GM21423 (cell line): ENCODE data around the gene CEBPA.
"Not testable (repeated sequence)": the region's sequence is repeated elsewhere in the genome, so short reads cannot be mapped to it uniquely, and the experiment has no call there.

Experiments used
- ATAC-seq: cut with Tn5 transposase; IDR thresholded peaks from one replicate; pipeline ENCODE4 v1.9.1; 2021; ENCODE audit warnings: mild to moderate bottlenecking, moderate library complexity; ENCODE audit not compliant: unreplicated experiment

The CEBPA gene

DNA sequence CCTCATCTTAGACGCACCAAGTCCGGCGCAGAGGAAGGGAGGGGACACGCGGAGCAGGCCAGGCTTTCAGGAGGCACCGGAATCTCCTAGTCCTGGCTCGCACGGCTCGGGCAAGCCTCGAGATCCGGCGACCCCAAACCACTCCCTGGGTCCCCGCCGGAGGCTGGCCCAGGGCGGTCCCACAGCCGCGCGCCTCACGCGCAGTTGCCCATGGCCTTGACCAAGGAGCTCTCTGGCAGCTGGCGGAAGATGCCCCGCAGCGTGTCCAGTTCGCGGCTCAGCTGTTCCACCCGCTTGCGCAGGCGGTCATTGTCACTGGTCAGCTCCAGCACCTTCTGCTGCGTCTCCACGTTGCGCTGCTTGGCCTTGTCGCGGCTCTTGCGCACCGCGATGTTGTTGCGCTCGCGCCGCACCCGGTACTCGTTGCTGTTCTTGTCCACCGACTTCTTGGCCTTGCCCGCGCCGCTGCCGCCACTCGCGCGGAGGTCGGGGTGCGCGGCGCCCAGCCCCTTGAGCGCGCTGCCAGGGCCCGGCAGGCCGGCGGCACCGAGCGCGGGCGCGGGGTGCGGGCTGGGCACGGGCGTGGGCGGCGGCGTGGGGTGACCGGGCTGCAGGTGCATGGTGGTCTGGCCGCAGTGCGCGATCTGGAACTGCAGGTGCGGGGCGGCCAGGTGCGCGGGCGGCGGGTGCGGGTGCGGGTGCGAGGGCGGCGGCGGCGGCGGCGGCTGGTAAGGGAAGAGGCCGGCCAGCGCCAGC lies 1.0 kb downstream of the CEBPA start:
- ATAC-seq, result no peak

GRCh38 chr19:33300894-33301143 lies 1.5 kb downstream of the CEBPA start:
- ATAC-seq, result no peak

DNA sequence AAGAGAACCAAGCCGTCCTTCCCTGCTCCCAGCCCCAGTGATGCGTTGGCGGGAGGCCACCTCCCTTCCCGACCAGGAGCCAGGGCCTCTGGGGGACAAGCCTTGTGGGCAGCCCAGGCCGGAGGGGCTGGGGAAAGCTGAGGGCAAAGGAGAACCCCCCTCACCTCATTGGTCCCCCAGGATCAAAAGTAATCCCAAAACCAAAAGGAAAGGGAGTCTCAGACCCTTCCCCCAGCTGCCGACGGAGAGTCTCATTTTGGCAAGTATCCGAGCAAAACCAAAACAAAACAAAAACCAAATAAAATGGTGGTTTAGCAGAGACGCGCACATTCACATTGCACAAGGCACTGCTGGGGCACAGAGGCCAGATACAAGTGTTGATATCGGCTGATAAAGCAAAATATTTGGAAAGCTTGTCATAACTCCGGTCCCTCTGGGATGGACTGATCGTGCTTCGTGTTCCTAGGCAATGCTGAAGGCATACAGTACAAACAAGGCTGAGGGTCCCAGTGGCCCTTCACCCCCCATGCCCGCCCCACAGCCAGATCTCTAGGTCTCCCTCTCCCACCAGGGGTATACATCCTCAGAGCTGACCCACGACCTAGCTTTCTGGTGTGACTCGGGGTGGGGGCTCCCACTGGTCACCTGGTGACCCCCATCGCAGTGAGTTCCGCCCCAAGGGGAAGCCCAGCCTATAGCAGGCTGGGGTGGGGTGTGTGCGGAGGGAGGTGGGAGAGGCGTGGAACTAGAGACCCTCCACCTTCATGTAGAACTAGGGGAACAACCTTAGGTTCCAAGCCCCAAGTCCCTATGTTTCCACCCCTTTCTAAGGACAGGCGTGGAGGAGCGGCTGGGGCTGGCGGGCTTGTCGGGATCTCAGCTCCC lies 2.1 kb downstream of the CEBPA start:
- ATAC-seq, result no peak

DNA sequence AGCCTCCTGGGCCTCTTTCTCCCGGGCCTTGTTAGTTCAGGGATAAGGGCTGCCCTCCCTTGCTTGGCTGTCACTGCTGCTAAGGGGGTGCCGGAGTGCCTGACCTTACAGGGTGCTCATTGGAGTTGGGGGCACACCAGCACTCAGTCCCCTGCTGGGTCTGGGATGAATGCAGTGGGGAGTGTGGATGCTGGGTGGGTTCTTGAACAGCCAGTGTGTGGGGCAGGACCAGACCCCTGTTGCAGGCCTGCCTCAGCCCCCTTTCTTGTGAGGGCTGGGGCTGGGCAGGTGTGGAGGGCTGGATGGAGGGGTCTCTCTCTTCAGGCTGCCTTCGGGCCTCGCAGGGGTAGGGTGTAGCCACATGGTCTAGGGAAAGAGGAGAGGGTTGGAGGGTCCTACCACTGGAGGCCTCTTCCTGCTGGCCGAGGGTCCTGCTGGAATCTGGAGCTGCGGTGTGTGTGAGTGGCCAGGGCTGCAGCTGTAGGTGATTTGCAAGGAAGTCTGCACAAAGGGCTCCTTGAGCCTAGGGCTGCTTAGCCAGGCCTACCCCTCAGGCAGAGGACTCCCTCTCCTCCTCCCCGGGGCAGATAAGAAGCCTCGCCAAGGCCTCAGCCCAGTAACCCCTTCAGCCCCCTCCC lies 3.2 kb downstream of the CEBPA start:
- no peak for ATAC-seq

DNA sequence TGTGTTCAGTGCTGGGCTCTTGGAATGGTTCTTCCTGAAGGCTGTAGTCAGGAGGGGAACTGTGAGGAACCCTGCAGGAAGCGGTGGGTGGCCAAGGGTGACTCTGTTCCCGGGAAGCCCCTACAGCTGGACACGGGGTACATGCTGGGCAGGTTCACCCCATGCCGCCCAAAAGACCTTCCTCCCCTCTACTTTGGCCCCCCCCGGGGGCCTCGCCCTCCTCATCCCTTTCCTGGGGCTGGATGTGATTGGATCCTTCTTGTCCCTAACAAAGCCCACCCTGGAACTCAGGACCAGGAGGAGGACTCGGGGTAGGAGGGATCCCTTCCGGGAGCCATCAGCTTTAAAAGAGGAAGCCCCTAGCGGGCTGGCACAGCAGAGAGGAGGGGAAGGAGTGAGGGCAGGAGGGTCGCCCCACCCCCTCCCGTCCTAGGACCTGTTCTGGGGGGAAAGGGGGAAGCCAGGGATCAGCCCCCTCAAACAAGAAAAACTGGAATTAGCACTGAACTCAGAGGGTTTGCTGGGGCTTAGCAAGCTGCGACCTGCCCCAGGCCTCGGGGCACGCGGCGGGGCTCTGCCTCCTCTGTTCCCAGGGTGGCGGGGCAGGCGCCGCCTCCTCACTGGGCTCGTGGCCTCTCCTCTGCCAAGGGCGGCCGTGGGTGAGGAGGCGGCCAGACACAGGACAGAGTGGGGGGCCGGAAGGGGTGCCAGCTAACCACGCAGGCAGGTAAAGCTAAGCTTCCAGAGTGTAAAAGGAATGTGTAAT lies 4.0 kb downstream of the CEBPA start:
- ATAC-seq, result no peak

DNA sequence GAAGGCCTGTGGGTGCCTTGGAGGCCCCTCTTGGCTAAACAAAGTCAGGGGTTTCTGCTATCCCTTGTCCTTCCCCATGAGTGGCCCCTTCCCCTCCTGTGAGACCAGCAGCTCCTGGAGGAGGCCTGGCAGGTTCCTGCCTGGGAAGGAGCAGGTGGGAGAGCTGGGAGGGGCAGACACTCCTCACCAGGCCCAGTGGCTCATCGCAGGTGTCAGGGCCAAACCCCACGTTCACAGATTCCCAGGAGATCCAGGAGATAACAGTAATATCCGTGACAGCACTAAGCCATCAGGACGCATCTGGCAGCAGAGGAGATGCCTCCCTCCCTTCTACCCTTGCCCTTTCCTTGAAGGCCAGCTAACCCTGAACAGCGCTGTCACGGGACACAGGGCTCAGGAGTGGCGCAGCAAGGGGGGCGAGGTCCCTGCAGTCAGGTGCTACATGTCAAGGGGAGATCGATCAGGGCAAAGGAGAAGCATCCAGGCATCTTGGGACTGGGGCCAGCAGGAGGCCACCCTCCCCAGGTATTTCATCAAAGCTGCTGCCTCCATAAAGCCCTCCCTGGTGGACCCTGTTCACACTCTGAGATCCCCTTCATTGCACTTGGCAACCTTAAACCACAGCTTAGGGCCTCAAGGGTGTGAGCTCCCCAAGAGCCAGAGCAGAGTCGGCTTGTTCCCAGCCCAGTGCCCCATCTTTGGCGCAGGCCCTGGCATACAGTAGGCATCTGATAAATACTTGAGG lies 4.8 kb downstream of the CEBPA start:
- ATAC-seq, result no peak

GRCh38 chr19:33296488-33296971 lies 5.8 kb downstream of the CEBPA start:
- ATAC-seq, result no peak

DNA sequence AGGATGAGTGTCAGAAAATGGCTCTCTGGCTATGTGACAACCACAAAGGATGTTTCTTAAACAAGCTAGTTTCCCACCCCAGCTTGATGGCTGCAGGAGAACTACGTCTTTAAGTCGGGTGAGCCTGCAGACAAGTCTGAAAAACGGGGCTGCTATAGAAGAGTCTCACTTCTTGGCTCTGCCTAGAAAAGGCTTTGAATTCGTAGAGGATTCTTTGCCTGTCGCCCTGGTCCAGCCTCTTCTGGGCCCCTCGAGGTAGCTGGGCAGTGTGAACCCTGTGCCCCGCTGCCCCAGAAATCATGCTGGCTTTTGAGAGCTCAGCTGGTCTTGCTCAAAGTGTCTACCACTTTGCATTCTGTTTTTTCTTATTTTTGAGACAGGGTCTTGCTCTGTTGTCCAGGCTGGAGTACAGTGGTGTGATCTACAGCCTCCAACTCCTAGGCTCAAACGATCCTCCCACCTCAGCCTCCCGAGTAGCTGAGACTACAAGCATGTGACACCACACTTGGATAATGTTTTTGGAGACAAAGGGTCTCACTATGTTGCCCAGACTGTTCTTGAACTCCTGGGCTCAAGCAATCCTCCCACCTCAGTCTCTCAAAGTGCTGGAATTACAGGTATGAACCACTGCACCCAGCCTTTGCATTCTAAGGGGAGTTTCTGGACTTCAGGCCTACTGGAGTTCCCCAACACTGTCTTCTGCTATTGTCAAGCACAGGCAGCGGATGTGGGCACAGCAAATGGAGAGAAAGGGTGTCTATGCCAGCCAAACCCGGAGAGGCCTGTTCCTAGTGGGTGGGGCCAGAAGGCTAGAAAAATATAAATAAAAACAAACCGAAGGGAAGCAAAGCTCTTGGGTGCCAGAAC lies 6.5 kb downstream of the CEBPA start:
- ATAC-seq, result no peak

DNA sequence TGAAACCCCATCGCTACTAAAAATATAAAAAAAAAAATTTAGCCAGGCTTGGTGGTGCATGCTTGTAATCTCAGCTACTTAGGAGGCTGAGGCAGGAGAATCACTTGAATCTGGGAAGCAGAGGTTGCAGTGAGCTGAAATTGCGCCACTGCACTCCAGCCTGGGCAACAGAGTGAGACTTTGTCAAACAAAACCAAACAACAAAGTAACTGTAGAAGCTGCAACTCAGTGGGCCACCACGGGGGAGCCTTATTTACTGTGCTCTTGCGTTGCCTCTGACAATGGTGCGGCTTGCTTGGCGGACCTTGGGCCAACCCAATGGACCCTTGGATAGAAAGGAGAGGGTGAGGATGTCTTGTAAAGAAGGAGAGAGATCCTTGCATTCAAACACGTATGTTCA lies 7.3 kb downstream of the CEBPA start:
- ATAC-seq, result not testable (repeated sequence)

DNA sequence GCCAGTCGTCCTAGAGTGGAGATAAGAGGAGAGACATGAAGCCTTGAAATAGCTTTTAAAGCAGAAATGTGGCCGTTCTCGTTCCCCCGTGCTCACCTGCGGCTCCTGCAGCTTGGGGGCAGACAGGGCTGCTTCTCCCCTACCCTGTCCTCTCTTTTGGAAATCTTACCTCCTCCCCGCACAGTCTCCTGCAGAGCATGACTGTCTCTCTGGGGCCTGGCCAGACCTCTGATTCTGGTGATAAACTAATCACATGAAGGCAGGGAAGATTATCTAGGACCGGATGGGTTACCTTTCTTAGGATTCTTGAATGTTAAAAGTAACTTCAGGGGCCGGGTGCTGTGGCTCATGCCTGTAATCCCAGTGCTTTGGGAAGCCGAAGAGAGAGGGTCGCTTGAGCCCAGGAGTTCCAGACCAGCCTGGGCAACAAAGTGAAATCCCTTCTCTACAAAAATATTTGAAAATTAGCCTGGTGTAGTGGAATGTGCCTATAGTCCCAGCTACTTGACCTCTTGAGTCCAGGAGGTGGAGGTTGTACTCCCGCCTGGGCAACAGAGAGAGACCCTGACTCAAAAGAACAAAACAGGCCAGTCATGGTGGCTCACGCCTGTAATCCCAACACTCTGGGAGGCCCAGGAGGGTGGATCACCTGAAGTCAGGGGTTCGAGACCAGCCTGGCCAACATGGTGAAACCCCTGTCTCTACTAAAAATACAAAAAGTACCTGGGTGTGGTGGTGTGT lies 8.1 kb downstream of the CEBPA start:
- no peak for ATAC-seq

GRCh38 chr19:33293255-33294057 lies 8.9 kb downstream of the CEBPA start:
- ATAC-seq, result no peak

GRCh38 chr19:33292595-33293254 lies 9.6 kb downstream of the CEBPA start:
- no peak for ATAC-seq

DNA sequence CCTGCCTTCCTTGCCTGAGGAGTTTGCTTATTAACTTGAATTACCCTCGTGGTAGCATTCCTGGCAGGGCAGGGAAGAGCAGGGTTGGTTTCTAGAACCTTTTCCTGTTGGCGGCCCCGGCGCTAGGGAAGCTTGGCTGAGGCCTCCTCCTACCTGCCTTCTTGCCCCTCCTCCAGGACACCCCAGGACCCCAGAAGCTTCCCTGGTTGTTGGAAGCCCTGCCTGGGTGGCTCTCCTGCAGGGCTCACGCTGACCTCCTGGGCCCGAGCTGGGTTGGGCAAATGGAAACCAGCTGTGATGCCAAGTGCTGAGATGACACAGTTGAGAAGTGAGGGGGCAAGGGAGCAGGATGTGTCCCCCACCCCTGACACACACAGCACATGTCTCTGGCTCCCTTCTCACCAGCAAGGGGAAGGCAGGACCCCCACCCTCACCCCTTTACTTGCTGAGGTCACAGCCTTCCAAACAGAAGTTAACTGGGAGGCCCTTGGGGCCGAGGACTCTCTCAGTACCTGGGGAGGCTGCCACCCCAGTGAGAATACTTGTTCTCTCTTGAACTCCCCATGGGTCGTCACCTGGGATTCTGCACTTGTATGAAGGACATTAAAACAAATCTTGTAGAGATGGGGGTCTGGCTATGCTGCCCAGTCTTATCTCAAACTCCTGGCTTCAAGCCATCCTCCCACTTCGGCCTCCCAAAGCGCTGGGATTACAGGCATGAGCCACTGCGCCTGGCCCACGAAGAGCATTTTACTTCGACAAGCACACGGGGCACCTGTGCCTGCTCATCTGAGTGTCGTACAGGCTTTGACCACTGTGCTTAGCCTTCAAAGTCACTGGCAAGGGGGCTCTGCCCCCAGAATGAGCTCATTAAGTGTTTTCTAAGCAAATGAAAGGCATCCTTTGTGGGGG lies 10.5 kb downstream of the CEBPA start:
- no peak for ATAC-seq

DNA sequence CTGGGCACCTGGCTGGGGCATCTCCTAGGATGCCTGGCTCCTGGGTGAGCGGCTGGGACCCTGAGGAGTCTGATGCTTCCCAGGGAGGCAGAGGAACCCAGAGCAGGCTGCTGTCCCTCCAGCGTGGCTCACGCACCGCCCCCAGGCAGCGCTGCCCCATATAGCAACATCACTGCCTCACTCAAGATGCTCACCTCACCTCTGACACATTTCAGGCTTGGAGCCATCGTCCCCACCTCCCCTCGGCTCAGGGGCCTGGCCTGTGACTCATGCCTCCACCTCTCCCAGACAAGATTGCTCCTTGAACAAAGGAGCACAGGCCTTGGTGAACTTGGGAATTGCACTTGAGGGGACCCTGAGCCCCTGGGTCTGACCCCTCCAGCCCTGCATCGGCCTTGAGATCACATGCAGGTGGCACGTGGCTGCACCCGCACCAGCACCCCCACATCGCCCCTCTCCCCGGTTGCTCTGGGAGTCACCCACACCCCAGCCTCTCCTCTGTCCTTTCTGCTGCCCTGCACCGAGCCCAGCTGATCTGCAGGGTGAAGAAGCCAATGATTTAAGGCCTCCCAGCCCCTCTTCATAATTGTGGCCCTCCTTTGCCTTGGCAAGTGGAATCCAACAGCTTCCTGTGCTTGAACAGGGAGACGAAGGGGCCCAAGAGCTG lies 11.2 kb downstream of the CEBPA start:
- no peak for ATAC-seq

- no peak for ATAC-seq
Measured at GRCh38 chr19:33290082-33290815, 12.1 kb downstream of the CEBPA start.
